ENCODE data around the gene ITPR3.

ITPR3 gene

GRCh38 chr6:33742092-33742491 lies 121.0 kb downstream of the ITPR3 start:
- no peak for DNase-seq

- DNase-seq, result peak; percentile 27
Measured at GRCh38 chr6:33742837-33743236, 121.7 kb downstream of the ITPR3 start.

GRCh38 chr6:33744001-33744848 lies 123.1 kb downstream of the ITPR3 start:
- peak; percentile 46 for DNase-seq

- no peak for DNase-seq
Measured at GRCh38 chr6:33744895-33745546, 123.9 kb downstream of the ITPR3 start.

- DNase-seq, result no peak
Measured at GRCh38 chr6:33745548-33745947, 124.4 kb downstream of the ITPR3 start.
